ENCODE data around the gene RPL22L1.
"Not testable (repeated sequence)": the region's sequence is repeated elsewhere in the genome, so short reads cannot be mapped to it uniquely, and the experiment has no call there.

The RPL22L1 gene

GRCh38 chr3:170869645-170870593 lies at the start of gene RPL22L1:
Gene RPL22L1, minus strand, starts transcription at chr3:170870195. Its CDS starts 28 bp downstream, at chr3:170870167.
- in situ Hi-C loops (cut with MboI; ENCODE audit: low sequenced_read_pairs): no loop called here

GRCh38 chr3:170918715-170919114 lies 48.7 kb upstream of the RPL22L1 start:
- in situ Hi-C loops (cut with MboI; ENCODE audit: low sequenced_read_pairs): no loop called here

DNA sequence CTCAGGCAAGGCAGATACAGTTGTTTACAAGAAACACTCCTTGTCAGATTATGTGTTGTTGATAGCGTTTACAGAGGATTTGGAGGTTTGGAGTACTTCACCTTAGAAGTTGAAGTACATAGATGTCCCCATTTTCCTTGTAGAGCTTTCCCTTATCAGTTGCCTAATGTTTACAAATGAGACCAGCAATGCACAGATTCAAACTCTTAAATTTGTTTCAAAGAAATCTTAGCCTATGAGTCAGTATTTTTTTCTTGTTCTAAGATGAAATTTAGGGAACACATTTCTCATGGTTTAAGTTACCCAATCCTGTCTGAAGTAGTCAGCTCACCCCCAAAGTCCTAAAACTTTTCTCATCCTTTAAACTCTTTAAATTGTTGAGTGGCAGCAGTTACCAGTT lies 44.7 kb upstream of the RPL22L1 start:
- in situ Hi-C loops (cut with MboI; ENCODE audit: low sequenced_read_pairs): no loop called here

- in situ Hi-C loops (cut with MboI; ENCODE audit: low sequenced_read_pairs): no loop called here
Observed at GRCh38 chr3:170914212-170914611, 44.2 kb upstream of the RPL22L1 start.

DNA sequence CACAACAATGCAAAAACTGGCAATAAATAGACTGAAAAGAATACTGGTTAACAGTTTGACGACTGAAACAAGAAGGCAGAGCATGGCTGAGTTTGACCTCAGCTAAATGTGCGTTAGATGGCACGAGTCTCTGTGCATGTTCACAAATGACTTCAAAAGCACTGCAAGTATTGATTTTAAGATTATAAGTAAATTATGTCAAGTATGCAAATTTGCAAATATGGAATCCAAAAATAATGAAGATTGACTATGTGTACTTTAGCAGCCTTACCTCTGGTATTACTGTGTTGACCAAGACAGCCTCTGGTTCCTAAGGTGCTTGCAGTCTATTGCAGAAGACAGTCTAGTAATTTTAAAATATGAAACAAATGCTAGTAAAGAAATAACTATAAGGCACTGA lies 41.1 kb upstream of the RPL22L1 start:
- in situ Hi-C loops (cut with MboI; ENCODE audit: low sequenced_read_pairs): no loop called here

DNA sequence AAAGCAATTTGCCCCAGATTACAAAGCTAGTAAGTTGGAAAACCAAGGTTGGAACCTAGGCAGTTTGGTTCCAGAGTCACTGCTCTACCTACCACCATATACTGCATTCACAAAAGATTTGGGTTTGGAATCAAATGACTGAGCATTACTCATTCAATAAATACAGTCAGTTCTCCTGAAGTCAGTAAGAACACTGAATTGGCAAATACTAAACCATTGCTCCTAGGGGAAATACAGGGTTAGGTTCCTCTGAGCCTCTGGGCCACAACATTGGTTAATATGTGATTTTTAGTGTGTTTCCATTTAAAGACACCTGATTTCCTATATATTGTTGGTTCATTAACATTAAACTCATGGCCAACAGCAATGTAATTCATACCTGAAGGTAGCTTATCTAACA lies 40.5 kb upstream of the RPL22L1 start:
- in situ Hi-C loops (cut with MboI; ENCODE audit: low sequenced_read_pairs): no loop called here

GRCh38 chr3:170909129-170909903 lies 39.3 kb upstream of the RPL22L1 start:
- in situ Hi-C loops (cut with MboI; ENCODE audit: low sequenced_read_pairs): no loop called here

DNA sequence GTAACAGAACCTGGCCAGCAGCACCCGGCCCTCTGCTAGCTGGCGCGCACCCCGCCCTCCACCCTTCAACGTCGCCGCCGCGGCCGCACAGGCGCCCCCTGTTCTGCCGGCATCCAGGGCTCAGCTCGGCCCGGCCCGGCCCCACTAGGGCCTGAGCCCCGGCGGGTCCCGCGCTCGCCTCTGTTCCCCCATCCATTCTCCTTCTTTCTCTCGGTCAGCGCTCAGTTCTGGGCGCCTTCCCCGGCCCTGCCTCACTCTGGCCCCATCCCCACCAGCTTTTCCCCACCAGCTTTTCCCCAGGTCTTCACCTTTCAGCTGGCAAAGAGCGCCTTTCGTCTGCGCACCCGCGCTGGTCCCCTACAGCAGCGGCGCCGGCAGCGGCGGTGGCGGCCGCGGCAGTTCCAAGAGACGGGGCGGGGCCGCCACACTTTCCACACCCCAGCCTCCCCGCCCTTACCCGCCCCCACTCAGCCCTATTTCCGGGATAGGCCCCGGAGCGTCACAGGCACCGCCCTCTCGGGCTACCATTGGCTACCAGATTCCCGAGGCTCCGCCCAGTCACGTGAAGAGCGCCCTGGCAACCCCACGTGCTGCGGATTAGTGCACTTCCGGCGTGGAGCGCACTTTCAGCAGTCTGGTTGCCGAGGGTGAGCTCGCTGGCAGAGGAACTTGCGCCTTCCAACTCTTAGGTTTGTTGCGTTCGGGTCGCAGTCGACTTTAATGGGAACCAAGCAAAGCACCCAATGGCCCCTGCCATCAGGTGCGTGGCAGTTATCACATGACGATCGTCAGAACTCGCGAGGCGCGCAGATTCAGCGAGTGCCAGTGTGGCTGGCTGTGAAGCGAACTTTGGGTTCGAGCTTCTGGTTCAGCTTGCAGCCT lies 38.5 kb upstream of the RPL22L1 start, which contains the start of gene EIF5A2:
EIF5A2 (minus strand) TSS at position 403 of the 882 bp plus-strand sequence. CDS start 831 bp downstream, outside the sequence.
- in situ Hi-C loops (cut with MboI; ENCODE audit: low sequenced_read_pairs): no loop called here

DNA sequence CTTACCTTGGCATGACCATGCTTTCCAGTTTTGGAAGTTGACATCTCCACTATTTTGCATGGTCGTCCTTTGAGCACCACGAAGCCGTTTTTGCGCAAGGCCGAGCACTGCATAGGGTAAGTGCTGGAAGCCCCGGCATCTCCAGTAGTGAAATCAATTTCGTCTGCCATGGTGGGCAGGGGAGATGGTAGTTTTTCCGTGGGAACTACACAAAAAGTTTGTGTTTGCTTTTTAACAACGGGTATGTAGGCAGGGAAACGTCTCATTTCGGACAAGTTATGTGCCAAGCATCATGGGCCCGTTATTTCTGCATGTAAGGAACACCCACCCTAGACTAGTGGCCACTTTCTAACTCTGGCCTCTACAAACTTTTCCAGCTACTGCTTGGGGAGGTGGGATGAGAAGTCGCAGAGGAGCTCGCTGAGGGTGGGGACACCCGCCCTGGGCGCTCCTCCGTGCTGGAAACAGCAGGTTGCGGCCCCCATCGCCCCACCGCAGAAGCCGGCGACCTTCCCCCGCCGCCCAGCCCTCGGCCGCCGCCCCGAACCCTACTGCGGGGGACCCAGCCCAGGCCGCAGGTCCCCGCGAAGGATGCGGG lies 37.7 kb upstream of the RPL22L1 start:
- in situ Hi-C loops (cut with MboI; ENCODE audit: low sequenced_read_pairs): no loop called here

DNA sequence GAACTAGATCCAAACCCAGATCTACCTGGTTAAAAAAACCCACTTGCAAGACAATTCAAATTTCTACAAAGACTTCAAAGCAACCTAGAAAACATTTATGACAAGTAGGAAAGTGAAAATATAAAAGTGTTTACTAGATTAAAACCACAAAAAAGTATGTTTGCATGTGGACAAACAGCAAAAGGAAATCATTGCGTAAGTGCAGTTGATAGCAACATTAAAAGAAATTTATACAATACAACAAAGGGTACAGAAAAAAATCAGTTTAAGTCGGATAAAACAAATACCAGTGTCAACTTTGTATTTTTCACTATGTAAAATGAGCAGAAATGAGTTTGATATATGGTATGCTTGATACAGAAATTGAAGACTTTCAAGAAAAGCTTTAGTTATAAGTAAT lies 35.9 kb upstream of the RPL22L1 start:
- in situ Hi-C loops (cut with MboI; ENCODE audit: low sequenced_read_pairs): no loop called here

DNA sequence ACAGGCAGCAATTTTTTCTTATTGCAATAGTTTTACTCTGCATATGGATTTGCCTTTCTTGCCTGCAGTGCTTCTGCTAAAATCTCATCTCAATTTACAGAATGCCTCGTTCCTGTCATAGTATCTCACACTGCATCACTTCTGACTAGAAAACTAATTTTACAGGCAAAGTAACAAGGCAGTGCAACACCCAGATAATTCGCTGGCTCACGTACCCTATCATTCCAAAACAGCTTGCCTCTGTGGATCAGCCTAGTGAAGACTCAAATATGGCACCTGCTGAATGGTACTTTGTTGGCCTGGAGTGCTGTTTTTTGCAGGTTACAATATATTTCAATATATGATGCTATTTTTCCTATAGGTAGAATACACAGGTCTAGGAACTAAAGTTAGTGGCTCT lies 33.1 kb upstream of the RPL22L1 start:
- in situ Hi-C loops (cut with MboI; ENCODE audit: low sequenced_read_pairs): no loop called here

GRCh38 chr3:170899455-170899854 lies 29.5 kb upstream of the RPL22L1 start:
- in situ Hi-C loops (cut with MboI; ENCODE audit: low sequenced_read_pairs): no loop called here

GRCh38 chr3:170897978-170898377 lies 28.0 kb upstream of the RPL22L1 start:
- in situ Hi-C loops (cut with MboI; ENCODE audit: low sequenced_read_pairs): no loop called here

- in situ Hi-C loops (cut with MboI; ENCODE audit: low sequenced_read_pairs): not testable (repeated sequence)
Observed at GRCh38 chr3:170897199-170897598, 27.2 kb upstream of the RPL22L1 start.

GRCh38 chr3:170896781-170897180 lies 26.8 kb upstream of the RPL22L1 start:
- in situ Hi-C loops (cut with MboI; ENCODE audit: low sequenced_read_pairs): no loop called here

DNA sequence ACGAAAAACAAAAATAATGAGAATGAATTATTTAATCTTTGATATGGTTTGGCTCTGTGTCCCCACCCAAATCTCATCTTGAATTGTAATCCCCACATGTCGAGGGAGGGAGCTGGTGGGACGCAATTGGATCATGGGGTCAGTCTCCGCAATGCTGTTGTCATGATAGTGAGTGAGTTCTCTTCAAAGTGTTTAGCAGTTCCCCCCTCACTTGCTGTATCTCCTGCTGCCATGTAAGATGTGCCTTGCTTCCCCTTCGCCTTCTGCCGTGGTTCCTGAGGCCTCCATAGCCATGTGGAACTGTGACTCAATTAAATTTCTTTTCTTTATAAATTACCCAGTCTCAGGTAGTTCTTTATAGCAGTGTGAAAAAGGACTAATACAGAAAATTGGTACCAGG lies 26.3 kb upstream of the RPL22L1 start:
- in situ Hi-C loops (cut with MboI; ENCODE audit: low sequenced_read_pairs): not testable (repeated sequence)

- in situ Hi-C loops (cut with MboI; ENCODE audit: low sequenced_read_pairs): no loop called here
Observed at GRCh38 chr3:170893895-170894294, 23.9 kb upstream of the RPL22L1 start.

GRCh38 chr3:170889630-170890029 lies 19.6 kb upstream of the RPL22L1 start:
- in situ Hi-C loops (cut with MboI; ENCODE audit: low sequenced_read_pairs): no loop called here

- in situ Hi-C loops (cut with MboI; ENCODE audit: low sequenced_read_pairs): no loop called here
Observed at GRCh38 chr3:170889132-170889531, 19.1 kb upstream of the RPL22L1 start.
